ENCODE data around the gene LUZP1. TPM values are rescaled to one million over a fixed set of nuclear protein-coding genes. Genes with fewer than 3 reads are reported as not detected.

The LUZP1 gene
- total and polyA plus RNA-seq, 2 experiments from 2014 or later, result 45.7 to 152 TPM

GRCh38 chr1:23037081-23037740, 131.4 kb downstream of the LUZP1 start:
- Histone ChIP-seq H3K4me3 (no peak overlapping the region), H4K20me1 (replicated peaks; ENCODE audit: insufficient read depth) (peaks cover 81% of the 10 kb centered on the region), H3K27me3 (ENCODE audit: insufficient read depth) (no peaks in the 10 kb centered on the region), H3F3A (replicated peaks; ENCODE audit: low read depth) (no peaks in the 10 kb centered on the region), H3K27ac (ENCODE audit: low read depth) (no peak overlapping the region), H2AFZ (no peak overlapping the region), H3K4me1 (ENCODE audit: insufficient read depth) (peaks cover 32% of the 10 kb centered on the region), H3K9me2 (ENCODE audit: insufficient read depth) (no peaks in the 10 kb centered on the region), H3K36me3 (ENCODE audit: insufficient read depth) (no peaks in the 10 kb centered on the region), H3K79me2 (replicated peaks; ENCODE audit: insufficient read depth) (peaks cover 100% of the 10 kb centered on the region), H3K4me2 (no peak overlapping the region)
- H3K4me1 Mint-ChIP-seq, result peaks cover 49% of the 10 kb centered on the region
- H3K4me3 Mint-ChIP-seq, result no peak overlapping the region
- TF ChIP-seq ZNF462 (CRISPR knock-in tag; IDR thresholded peaks at IDR 0.05), result no peak
- TF ChIP-seq CTCF (conservative IDR thresholded peaks at IDR 0.05; ENCODE audit: low read depth in 2 of 2), result no peak
- TF ChIP-seq POLR2AphosphoS5 (IDR thresholded peaks at IDR 0.05; ENCODE audit: low read depth), result no peak
- TF ChIP-seq JUNB (IDR thresholded peaks at IDR 0.05; ENCODE audit: unreplicated experiment), result no peak
- no peak for TF ChIP-seq ETS1 (IDR thresholded peaks at IDR 0.05)
- no peak for TF ChIP-seq CREB1 (CRISPR knock-in tag; IDR thresholded peaks at IDR 0.05; ENCODE audit: low read depth)
- no peak for TF ChIP-seq ZNF114 (CRISPR knock-in tag; IDR thresholded peaks at IDR 0.05)
- no peak for TF ChIP-seq STAT1 (IDR thresholded peaks at IDR 0.05; ENCODE audit: unreplicated experiment)
- TF ChIP-seq EZH2 (IDR thresholded peaks at IDR 0.05; ENCODE audit: low read depth, unreplicated experiment), result no peak
- no peak for TF ChIP-seq EZH2phosphoT487 (IDR thresholded peaks at IDR 0.05; ENCODE audit: unreplicated experiment)
- ATAC-seq (no peak), DNase-seq (ENCODE audit: low spot score) (no peak)
- H3K27ac Mint-ChIP-seq, result no peak overlapping the region
- H3K36me3 Mint-ChIP-seq (ENCODE audit: low read depth), result peaks cover 4% of the 10 kb centered on the region; the same call in 2 of the 3 replicates
- no peaks in the 10 kb centered on the region for H3K9me3 Mint-ChIP-seq
- no peaks in the 10 kb centered on the region for H3K27me3 Mint-ChIP-seq (ENCODE audit: insufficient read depth, low read depth, poor library complexity)

All from GM23338 (cell line).